ENCODE results near the gene CNKSR1. TPM values are rescaled to one million over a fixed set of nuclear protein-coding genes. Genes with fewer than 3 reads are reported as not detected.

The CNKSR1 gene
- total RNA-seq, 2 donors from 2014 or later = 3.8 to 5.4 TPM

- no peak for ATAC-seq
- no peaks in the 10 kb centered on the region for H3K9me3 ChIP-seq (ENCODE audit: control insufficient read depth, low read length, poor library complexity, severe bottlenecking)
- Mint-ChIP-seq H3K27me3 (no peaks in the 10 kb centered on the region), H3K4me1 (peaks cover 2% of the 10 kb centered on the region), H3K4me3 (no peak overlapping the region), H3K27ac (no peak overlapping the region), H3K36me3 (ENCODE audit: low read depth) (no peaks in the 10 kb centered on the region)
- no peak for DNase-seq
These were observed 6.8 kb downstream of the CNKSR1 start for GRCh38 chr1:26184086-26184485.

GRCh38 chr1:26184883-26185282, 7.6 kb downstream of the CNKSR1 start:
- ATAC-seq = no peak
- H3K27me3 Mint-ChIP-seq = no peaks in the 10 kb centered on the region
- no peak for DNase-seq
- H3K4me3 Mint-ChIP-seq = no peak overlapping the region
- H3K9me3 ChIP-seq (ENCODE audit: control insufficient read depth, low read length, poor library complexity, severe bottlenecking) = no peaks in the 10 kb centered on the region
- no peak overlapping the region for H3K27ac Mint-ChIP-seq
- no peaks in the 10 kb centered on the region for H3K36me3 Mint-ChIP-seq (ENCODE audit: low read depth)
- H3K4me1 Mint-ChIP-seq = peaks cover 2% of the 10 kb centered on the region

GRCh38 chr1:26187882-26188281, 10.6 kb downstream of the CNKSR1 start:
- Mint-ChIP-seq H3K4me1 (peaks cover 12% of the 10 kb centered on the region), H3K27me3 (no peaks in the 10 kb centered on the region), H3K36me3 (ENCODE audit: low read depth) (no peaks in the 10 kb centered on the region), H3K27ac (no peak overlapping the region), H3K4me3 (no peak overlapping the region)
- ATAC-seq (no peak), DNase-seq (no peak)
- H3K9me3 ChIP-seq (ENCODE audit: control insufficient read depth, low read length, poor library complexity, severe bottlenecking) = no peaks in the 10 kb centered on the region

GRCh38 chr1:26188477-26188876, 11.2 kb downstream of the CNKSR1 start:
- peaks cover 12% of the 10 kb centered on the region for H3K4me1 Mint-ChIP-seq
- H3K27ac Mint-ChIP-seq = no peak overlapping the region
- DNase-seq (no peak), ATAC-seq (no peak)
- H3K4me3 Mint-ChIP-seq = no peak overlapping the region
- H3K9me3 ChIP-seq (ENCODE audit: control insufficient read depth, low read length, poor library complexity, severe bottlenecking) = no peaks in the 10 kb centered on the region
- no peaks in the 10 kb centered on the region for H3K27me3 Mint-ChIP-seq
- H3K36me3 Mint-ChIP-seq (ENCODE audit: low read depth) = no peaks in the 10 kb centered on the region

- Mint-ChIP-seq H3K27me3 (no peaks in the 10 kb centered on the region), H3K27ac (no peak overlapping the region), H3K36me3 (ENCODE audit: low read depth) (no peaks in the 10 kb centered on the region)
These were observed 12.0 kb downstream of the CNKSR1 start for GRCh38 chr1:26189331-26189730.

GRCh38 chr1:26189751-26190275, 12.5 kb downstream of the CNKSR1 start:
- no peaks in the 10 kb centered on the region for H3K27me3 Mint-ChIP-seq
- peaks cover 16% of the 10 kb centered on the region for H3K4me1 Mint-ChIP-seq
- no peaks in the 10 kb centered on the region for H3K36me3 Mint-ChIP-seq (ENCODE audit: low read depth)
- H3K27ac Mint-ChIP-seq = no peak overlapping the region
- H3K4me3 Mint-ChIP-seq = no peak overlapping the region
- ATAC-seq (no peak), DNase-seq (no peak)
- H3K9me3 ChIP-seq (ENCODE audit: control insufficient read depth, low read length, poor library complexity, severe bottlenecking) = no peaks in the 10 kb centered on the region

More at GRCh38 chr1:26189331-26189730, 12.0 kb downstream of the CNKSR1 start:
- Mint-ChIP-seq H3K4me3 (no peak overlapping the region), H3K4me1 (peaks cover 16% of the 10 kb centered on the region)
- no peaks in the 10 kb centered on the region for H3K9me3 ChIP-seq (ENCODE audit: control insufficient read depth, low read length, poor library complexity, severe bottlenecking)
- ATAC-seq = no peak
- DNase-seq = no peak

- Mint-ChIP-seq H3K36me3 (ENCODE audit: low read depth) (no peaks in the 10 kb centered on the region), H3K27me3 (no peaks in the 10 kb centered on the region), H3K27ac (peak within 1 kb of the TSS; percentile 1), H3K4me1 (peaks cover 16% of the 10 kb centered on the region), H3K4me3 (no peak within 1 kb of the TSS)
- no peaks in the 10 kb centered on the region for H3K9me3 ChIP-seq (ENCODE audit: control insufficient read depth, low read length, poor library complexity, severe bottlenecking)
- no peak for DNase-seq
- no peak for ATAC-seq
These were observed 13.2 kb downstream of the CNKSR1 start, which contains the start of gene CATSPER4 for GRCh38 chr1:26190373-26190987. CATSPER4 (plus strand) TSS chr1:26190602; CDS start chr1:26190628, 26 bp downstream.

GRCh38 chr1:26191739-26192138, 14.4 kb downstream of the CNKSR1 start:
- no peak for DNase-seq
- no peak overlapping the region for H3K4me3 Mint-ChIP-seq
- peaks cover 16% of the 10 kb centered on the region for H3K4me1 Mint-ChIP-seq
- peak overlapping the region; percentile 1 for H3K27ac Mint-ChIP-seq
- no peaks in the 10 kb centered on the region for H3K9me3 ChIP-seq (ENCODE audit: control insufficient read depth, low read length, poor library complexity, severe bottlenecking)
- no peaks in the 10 kb centered on the region for H3K27me3 Mint-ChIP-seq
- H3K36me3 Mint-ChIP-seq (ENCODE audit: low read depth) = no peaks in the 10 kb centered on the region
- peak; percentile 20 for ATAC-seq

GRCh38 chr1:26195805-26196204, 18.5 kb downstream of the CNKSR1 start:
- Mint-ChIP-seq H3K27me3 (peaks cover 7% of the 10 kb centered on the region), H3K4me3 (no peak overlapping the region), H3K27ac (no peak overlapping the region), H3K4me1 (peaks cover 24% of the 10 kb centered on the region), H3K36me3 (ENCODE audit: low read depth) (no peaks in the 10 kb centered on the region)
- ATAC-seq (no peak), DNase-seq (no peak)
- H3K9me3 ChIP-seq (ENCODE audit: control insufficient read depth, low read length, poor library complexity, severe bottlenecking) = no peaks in the 10 kb centered on the region

- H3K36me3 Mint-ChIP-seq (ENCODE audit: low read depth) = no peaks in the 10 kb centered on the region
- no peak for ATAC-seq
- DNase-seq = no peak
- no peak overlapping the region for H3K27ac Mint-ChIP-seq
- no peak overlapping the region for H3K4me3 Mint-ChIP-seq
- H3K9me3 ChIP-seq (ENCODE audit: control insufficient read depth, low read length, poor library complexity, severe bottlenecking) = no peaks in the 10 kb centered on the region
- H3K27me3 Mint-ChIP-seq = peaks cover 7% of the 10 kb centered on the region
- H3K4me1 Mint-ChIP-seq = peaks cover 28% of the 10 kb centered on the region
These were observed 20.0 kb downstream of the CNKSR1 start for GRCh38 chr1:26197301-26197700.

GRCh38 chr1:26197813-26198212, 20.5 kb downstream of the CNKSR1 start:
- H3K9me3 ChIP-seq (ENCODE audit: control insufficient read depth, low read length, poor library complexity, severe bottlenecking) = no peaks in the 10 kb centered on the region
- ATAC-seq (no peak), DNase-seq (no peak)
- Mint-ChIP-seq H3K4me3 (no peak overlapping the region), H3K4me1 (peaks cover 33% of the 10 kb centered on the region), H3K27ac (no peak overlapping the region), H3K36me3 (ENCODE audit: low read depth) (no peaks in the 10 kb centered on the region), H3K27me3 (peaks cover 7% of the 10 kb centered on the region)

GRCh38 chr1:26200413-26200812, 23.1 kb downstream of the CNKSR1 start:
- H3K4me1 Mint-ChIP-seq = peaks cover 39% of the 10 kb centered on the region
- ATAC-seq = no peak
- peaks cover 7% of the 10 kb centered on the region for H3K27me3 Mint-ChIP-seq

GRCh38 chr1:26203642-26204318, 26.5 kb downstream of the CNKSR1 start:
- Mint-ChIP-seq H3K36me3 (ENCODE audit: low read depth) (no peaks in the 10 kb centered on the region), H3K27me3 (no peaks in the 10 kb centered on the region), H3K27ac (no peak overlapping the region), H3K4me1 (peaks cover 39% of the 10 kb centered on the region), H3K4me3 (peak overlapping the region; percentile 21)
- no peak for ATAC-seq
- no peak for DNase-seq
- H3K9me3 ChIP-seq (ENCODE audit: control insufficient read depth, low read length, poor library complexity, severe bottlenecking) = no peaks in the 10 kb centered on the region

More at GRCh38 chr1:26200413-26200812, 23.1 kb downstream of the CNKSR1 start:
- H3K9me3 ChIP-seq (ENCODE audit: control insufficient read depth, low read length, poor library complexity, severe bottlenecking) = no peaks in the 10 kb centered on the region
- DNase-seq = no peak
- Mint-ChIP-seq H3K27ac (peak overlapping the region; percentile 92), H3K36me3 (ENCODE audit: low read depth) (no peaks in the 10 kb centered on the region), H3K4me3 (peak overlapping the region; percentile 41)

Measured in T-helper 17 cell (primary cell).